Thoracic aorta (tissue), 2 donors: ENCODE data around the gene ADCY2. TPM values are rescaled to one million over a fixed set of nuclear protein-coding genes. Genes with fewer than 3 reads are reported as not detected.

Source experiments
- ATAC-seq: fragments of 150-250 bp; one replicate; pipeline ENCODE4 v1.8.0; 2017; ENCODE audit warnings: low read depth; ENCODE audit not compliant: insufficient number of reproducible peaks, low FRiP score
- DNase-seq: peaks from one replicate; pipeline ENCODE4 v3.0.0-alpha.2; 2020; ENCODE audit warnings: low spot score
- H3K27ac ChIP-seq, 2 donors: fragments of 200-600 bp; sonication (generic); 1 replicate in 1 of 2; 2 replicates in 1 of 2; pipeline ENCODE4 v1.5.1; 2016; ENCODE audit warnings: mild to moderate bottlenecking in 2 of 2, moderate library complexity in 2 of 2
- H3K27me3 ChIP-seq: fragments of 200-600 bp; sonication (generic); replicated peaks from 2 replicates; pipeline ENCODE4 v1.6.0; 2016; ENCODE audit warnings: mild to moderate bottlenecking; ENCODE audit not compliant: insufficient read depth
- H3K36me3 ChIP-seq: fragments of 200-600 bp; sonication (generic); one replicate; pipeline ENCODE4 v1.5.1; 2016
- H3K4me1 ChIP-seq, 2 donors: fragments of 200-600 bp; sonication (generic); 1 replicate in 1 of 2; 2 replicates in 1 of 2; pipeline versions ENCODE4 v1.5.1 to v1.6.0; 2016; ENCODE audit warnings: low read depth in 2 of 2, mild to moderate bottlenecking in 1 of 2; ENCODE audit not compliant: control insufficient read depth in 1 of 2
- H3K4me3 ChIP-seq: fragments of 200-600 bp; sonication (generic); 2 replicates; pipeline ENCODE4 v1.5.1; 2016; ENCODE audit warnings: mild to moderate bottlenecking
- H3K9me3 ChIP-seq: fragments of 200-600 bp; sonication (generic); 2 replicates; pipeline ENCODE4 v1.5.1; 2016
- CTCF ChIP-seq: fragments of 200-600 bp; sonication (generic); IDR thresholded peaks from one replicate; pipeline ENCODE4 v1.5.1; 2019; ENCODE audit warnings: antibody characterized with exemption
- total RNA-seq, 2 donors: library from RNA; depleted of rRNA; stranded (reverse); fragments of >200 nt; gene quantifications; one replicate each; pipeline versions ENCODE4 v1.1.0 to v1.2.3, GENCODE V29; 2016

The ADCY2 gene
- total RNA-seq, 2 donors from 2014 or later = 5.0 to 14.8 TPM

- no peaks in the 10 kb centered on the region for H3K36me3 ChIP-seq
- no peaks in the 10 kb centered on the region for H3K27me3 ChIP-seq
- no peaks in the 10 kb centered on the region for H3K4me1 ChIP-seq
- no peak for ATAC-seq
- H3K27ac ChIP-seq = no peak overlapping the region
- TF ChIP-seq CTCF = no peak
- DNase-seq = no peak
- no peaks in the 10 kb centered on the region for H3K9me3 ChIP-seq
- H3K4me3 ChIP-seq = no peak overlapping the region
Observed at GRCh38 chr5:7468742-7469141, 72.8 kb downstream of the ADCY2 start.

GRCh38 chr5:7471710-7472109 is 75.8 kb downstream of the ADCY2 start:
- TF ChIP-seq CTCF = no peak
- Histone ChIP-seq H3K4me1 (no peaks in the 10 kb centered on the region), H3K9me3 (no peaks in the 10 kb centered on the region), H3K27me3 (no peaks in the 10 kb centered on the region), H3K36me3 (no peaks in the 10 kb centered on the region), H3K27ac (no peak overlapping the region), H3K4me3 (no peak overlapping the region)
- no peak for DNase-seq
- no peak for ATAC-seq

- H3K27me3 ChIP-seq = no peaks in the 10 kb centered on the region
- no peak overlapping the region for H3K4me3 ChIP-seq
- no peaks in the 10 kb centered on the region for H3K36me3 ChIP-seq
- H3K4me1 ChIP-seq = no peaks in the 10 kb centered on the region
- H3K27ac ChIP-seq = no peak overlapping the region
- no peak for TF ChIP-seq CTCF
- DNase-seq = no peak
- ATAC-seq = no peak
- H3K9me3 ChIP-seq = no peaks in the 10 kb centered on the region
Observed at GRCh38 chr5:7473115-7473514, 77.2 kb downstream of the ADCY2 start.

- TF ChIP-seq CTCF = no peak
- no peak for DNase-seq
- no peaks in the 10 kb centered on the region for H3K4me1 ChIP-seq
- H3K4me3 ChIP-seq = no peak overlapping the region
- no peaks in the 10 kb centered on the region for H3K9me3 ChIP-seq
- no peak overlapping the region for H3K27ac ChIP-seq
- H3K36me3 ChIP-seq = no peaks in the 10 kb centered on the region
- no peaks in the 10 kb centered on the region for H3K27me3 ChIP-seq
- ATAC-seq = no peak
Observed at GRCh38 chr5:7473668-7474215, 77.8 kb downstream of the ADCY2 start.

- no peak for TF ChIP-seq CTCF
- H3K27ac ChIP-seq = no peak overlapping the region
- H3K4me3 ChIP-seq = no peak overlapping the region
- no peaks in the 10 kb centered on the region for H3K9me3 ChIP-seq
- no peaks in the 10 kb centered on the region for H3K36me3 ChIP-seq
- no peaks in the 10 kb centered on the region for H3K27me3 ChIP-seq
- no peak for DNase-seq
- no peak for ATAC-seq
- no peaks in the 10 kb centered on the region for H3K4me1 ChIP-seq
Observed at GRCh38 chr5:7474821-7475403, 79.0 kb downstream of the ADCY2 start.
